Measurements from ENCODE around the gene CAMK2N1.

The CAMK2N1 gene

GRCh38 chr1:20462397-20462796, 23.6 kb downstream of the CAMK2N1 start:
- in situ Hi-C loops (cut with MboI; ENCODE audit: low sequenced_read_pairs): no loop called here

- in situ Hi-C loops (cut with MboI; ENCODE audit: low sequenced_read_pairs): no loop called here
These were observed 27.3 kb downstream of the CAMK2N1 start for GRCh38 chr1:20458717-20459116.

- in situ Hi-C loops (cut with MboI; ENCODE audit: low sequenced_read_pairs): no loop called here
These were observed 32.0 kb downstream of the CAMK2N1 start for GRCh38 chr1:20454004-20454403.

GRCh38 chr1:20449735-20450311, 36.2 kb downstream of the CAMK2N1 start:
- in situ Hi-C loops (cut with MboI; ENCODE audit: low sequenced_read_pairs): no loop called here

GRCh38 chr1:20448671-20449071, 37.3 kb downstream of the CAMK2N1 start:
- in situ Hi-C loops (cut with MboI; ENCODE audit: low sequenced_read_pairs): no loop called here

GRCh38 chr1:20447794-20448193, 38.2 kb downstream of the CAMK2N1 start:
- in situ Hi-C loops (cut with MboI; ENCODE audit: low sequenced_read_pairs): no loop called here

GRCh38 chr1:20446796-20447195, 39.2 kb downstream of the CAMK2N1 start:
- in situ Hi-C loops (cut with MboI; ENCODE audit: low sequenced_read_pairs): no loop called here

- in situ Hi-C loops (cut with MboI; ENCODE audit: low sequenced_read_pairs): no loop called here
These were observed 40.1 kb downstream of the CAMK2N1 start for GRCh38 chr1:20445956-20446355.

GRCh38 chr1:20443703-20444586, 42.1 kb downstream of the CAMK2N1 start:
- in situ Hi-C loops (cut with MboI; ENCODE audit: low sequenced_read_pairs): no loop called here

GRCh38 chr1:20442920-20443625, 42.9 kb downstream of the CAMK2N1 start:
- in situ Hi-C loops (cut with MboI; ENCODE audit: low sequenced_read_pairs): no loop called here

- in situ Hi-C loops (cut with MboI; ENCODE audit: low sequenced_read_pairs): no loop called here
These were observed 45.2 kb downstream of the CAMK2N1 start for GRCh38 chr1:20440785-20441200.

GRCh38 chr1:20439282-20439681, 46.7 kb downstream of the CAMK2N1 start:
- in situ Hi-C loops (cut with MboI; ENCODE audit: low sequenced_read_pairs): no loop called here

GRCh38 chr1:20437640-20438039, 48.4 kb downstream of the CAMK2N1 start:
- in situ Hi-C loops (cut with MboI; ENCODE audit: low sequenced_read_pairs): no loop called here

- in situ Hi-C loops (cut with MboI; ENCODE audit: low sequenced_read_pairs): no loop called here
These were observed 53.1 kb downstream of the CAMK2N1 start for GRCh38 chr1:20432891-20433290.

Data from HL-60/S4 (cell line).